ENCODE measurements around the gene HIVEP2. TPM values are rescaled to one million over a fixed set of nuclear protein-coding genes. Genes with fewer than 3 reads are reported as not detected.
"Not testable (repeated sequence)": the region's sequence is repeated elsewhere in the genome, so short reads cannot be mapped to it uniquely, and the experiment has no call there.

The HIVEP2 gene
- 10.9 and 12.2 TPM in 2 replicates for total RNA-seq (2012; rRNA removed)

DNA sequence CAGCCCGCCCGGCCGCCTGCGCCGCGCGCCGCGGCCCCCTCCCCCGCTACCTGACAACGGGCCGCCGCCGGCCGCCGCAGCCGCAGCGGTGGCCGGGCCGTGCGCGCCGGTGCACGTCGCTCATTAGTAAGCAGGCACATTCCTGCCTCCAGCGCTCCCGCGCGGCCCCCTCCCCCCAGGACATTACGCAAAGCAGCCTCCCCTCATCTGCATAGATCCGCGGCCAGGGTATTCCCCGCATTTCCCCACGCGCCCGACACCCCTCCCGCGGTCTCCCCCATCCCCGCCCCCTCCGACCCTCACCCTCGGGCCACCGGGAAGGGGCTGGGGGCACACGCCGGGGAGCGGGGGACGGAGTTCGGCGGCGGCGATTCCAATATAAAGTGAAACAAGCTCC is at the start of gene HIVEP2:
TSS of gene HIVEP2 (minus strand) at position 128 of the 397 bp plus-strand sequence. CDS start 170,438 bp downstream, outside the sequence.
- peaks cover 44% of the 10 kb centered on the region for H3K4me1 ChIP-seq (ENCODE audit: control insufficient read depth, insufficient read depth, low read length)
- no peaks in the 10 kb centered on the region for H3K9me3 ChIP-seq (replicated peaks; ENCODE audit: low read length)
- H3K9ac ChIP-seq (ENCODE audit: low read depth, low read length), result peak within 1 kb of the TSS; percentile 99
- no peaks in the 10 kb centered on the region for H3K36me3 ChIP-seq (ENCODE audit: insufficient read depth, low read length)
- H3K4me2 ChIP-seq (ENCODE audit: low read length), result peak within 1 kb of the TSS; percentile 97
- no peaks in the 10 kb centered on the region for H3K27me3 ChIP-seq (ENCODE audit: control insufficient read depth, insufficient read depth, low read length)
- H3K4me3 ChIP-seq (ENCODE audit: low read length), result peak within 1 kb of the TSS; percentile 98

GRCh38 chr6:142993977-142994376 is 49.0 kb upstream of the HIVEP2 start:
- Histone ChIP-seq H3K9ac (ENCODE audit: low read depth, low read length) (no peak overlapping the region), H3K4me2 (ENCODE audit: low read length) (no peak overlapping the region), H3K9me3 (replicated peaks; ENCODE audit: low read length) (no peaks in the 10 kb centered on the region), H3K4me3 (ENCODE audit: low read length) (no peak overlapping the region), H3K4me1 (ENCODE audit: control insufficient read depth, insufficient read depth, low read length) (no peaks in the 10 kb centered on the region), H3K27me3 (ENCODE audit: control insufficient read depth, insufficient read depth, low read length) (no peaks in the 10 kb centered on the region), H3K36me3 (ENCODE audit: insufficient read depth, low read length) (no peaks in the 10 kb centered on the region)

GRCh38 chr6:142987490-142987889 is 42.5 kb upstream of the HIVEP2 start:
- Histone ChIP-seq H3K4me2 (ENCODE audit: low read length) (no peak overlapping the region), H3K9ac (ENCODE audit: low read depth, low read length) (no peak overlapping the region), H3K4me3 (ENCODE audit: low read length) (no peak overlapping the region), H3K4me1 (ENCODE audit: control insufficient read depth, insufficient read depth, low read length) (no peaks in the 10 kb centered on the region), H3K27me3 (ENCODE audit: control insufficient read depth, insufficient read depth, low read length) (no peaks in the 10 kb centered on the region), H3K36me3 (ENCODE audit: insufficient read depth, low read length) (no peaks in the 10 kb centered on the region), H3K9me3 (replicated peaks; ENCODE audit: low read length) (no peaks in the 10 kb centered on the region)

DNA sequence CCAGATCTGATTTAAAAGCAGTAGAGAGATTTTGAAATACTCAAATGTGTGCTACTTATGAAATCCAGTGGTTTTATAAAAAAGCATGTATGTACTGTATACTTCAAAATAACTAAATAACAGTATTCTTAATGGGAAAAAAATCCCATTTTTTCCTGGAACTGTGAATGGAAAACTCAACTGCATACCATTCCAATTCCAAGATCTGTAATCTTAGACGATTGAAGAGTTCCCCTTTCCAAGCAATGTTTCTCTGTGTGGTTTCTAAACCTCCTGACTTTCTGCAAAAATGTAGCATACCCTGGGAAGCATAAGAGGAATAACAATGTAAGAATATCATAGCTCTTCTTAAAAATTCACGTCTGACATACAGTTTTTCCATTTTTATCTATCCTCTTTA is 40.3 kb upstream of the HIVEP2 start:
- no peak overlapping the region for H3K4me2 ChIP-seq (ENCODE audit: low read length)
- no peak overlapping the region for H3K9ac ChIP-seq (ENCODE audit: low read depth, low read length)
- H3K4me3 ChIP-seq (ENCODE audit: low read length), result no peak overlapping the region
- H3K4me1 ChIP-seq (ENCODE audit: control insufficient read depth, insufficient read depth, low read length), result no peaks in the 10 kb centered on the region
- no peaks in the 10 kb centered on the region for H3K36me3 ChIP-seq (ENCODE audit: insufficient read depth, low read length)
- H3K27me3 ChIP-seq (ENCODE audit: control insufficient read depth, insufficient read depth, low read length), result no peaks in the 10 kb centered on the region
- no peaks in the 10 kb centered on the region for H3K9me3 ChIP-seq (replicated peaks; ENCODE audit: low read length)

DNA sequence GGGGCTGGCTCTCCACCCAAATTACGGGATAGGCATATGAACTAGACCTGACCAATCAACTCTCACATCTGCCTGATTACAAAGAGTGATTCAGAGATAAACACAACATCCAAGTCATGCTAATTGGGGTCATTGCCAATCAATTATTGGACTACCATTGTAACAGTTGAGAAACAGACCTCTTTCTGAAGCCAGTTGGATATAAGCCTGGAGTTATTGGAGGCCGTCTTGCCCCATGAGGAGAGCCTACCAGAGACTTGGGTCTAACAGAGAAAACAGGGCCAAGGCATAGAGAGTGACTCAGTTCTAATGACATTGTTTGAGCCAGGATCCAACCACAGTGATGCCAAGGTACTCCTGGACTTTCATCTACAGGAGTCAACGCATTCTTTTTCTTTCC is 39.4 kb upstream of the HIVEP2 start:
- Histone ChIP-seq H3K4me2 (ENCODE audit: low read length) (no peak overlapping the region), H3K9me3 (replicated peaks; ENCODE audit: low read length) (no peaks in the 10 kb centered on the region), H3K27me3 (ENCODE audit: control insufficient read depth, insufficient read depth, low read length) (no peaks in the 10 kb centered on the region), H3K4me1 (ENCODE audit: control insufficient read depth, insufficient read depth, low read length) (no peaks in the 10 kb centered on the region), H3K36me3 (ENCODE audit: insufficient read depth, low read length) (no peaks in the 10 kb centered on the region), H3K9ac (ENCODE audit: low read depth, low read length) (no peak overlapping the region), H3K4me3 (ENCODE audit: low read length) (no peak overlapping the region)

DNA sequence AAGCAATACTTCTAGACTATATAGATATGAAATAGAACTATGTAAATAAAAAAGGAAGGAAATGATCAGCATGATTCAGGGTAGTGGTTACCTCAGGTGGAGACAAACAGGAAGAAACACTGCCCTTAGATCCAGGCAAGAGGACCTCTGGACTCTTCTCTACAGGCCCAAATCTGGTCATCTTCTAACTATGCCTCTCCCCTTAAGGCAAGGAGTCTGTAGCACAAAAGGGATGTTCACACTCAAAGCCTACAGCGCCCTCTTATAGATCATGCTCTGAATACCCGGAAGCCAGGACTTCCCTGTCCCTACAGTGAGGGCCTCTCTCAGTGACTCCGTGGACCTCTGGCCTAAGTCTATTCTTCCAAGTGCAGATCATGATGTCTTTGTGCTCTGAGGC is 30.4 kb upstream of the HIVEP2 start:
- Histone ChIP-seq H3K9ac (ENCODE audit: low read depth, low read length) (no peak overlapping the region), H3K4me3 (ENCODE audit: low read length) (no peak overlapping the region), H3K27me3 (ENCODE audit: control insufficient read depth, insufficient read depth, low read length) (no peaks in the 10 kb centered on the region), H3K4me1 (ENCODE audit: control insufficient read depth, insufficient read depth, low read length) (no peaks in the 10 kb centered on the region), H3K9me3 (replicated peaks; ENCODE audit: low read length) (no peaks in the 10 kb centered on the region), H3K4me2 (ENCODE audit: low read length) (no peak overlapping the region), H3K36me3 (ENCODE audit: insufficient read depth, low read length) (no peaks in the 10 kb centered on the region)

- not testable (repeated sequence) for H3K4me2 ChIP-seq (ENCODE audit: low read length); H3K4me3 ChIP-seq (ENCODE audit: low read length); H3K9me3 ChIP-seq (replicated peaks; ENCODE audit: low read length); H3K9ac ChIP-seq (ENCODE audit: low read depth, low read length); H3K4me1 ChIP-seq (ENCODE audit: control insufficient read depth, insufficient read depth, low read length); H3K27me3 ChIP-seq (ENCODE audit: control insufficient read depth, insufficient read depth, low read length); H3K36me3 ChIP-seq (ENCODE audit: insufficient read depth, low read length)
Measured at GRCh38 chr6:142970941-142971340, 26.0 kb upstream of the HIVEP2 start.

DNA sequence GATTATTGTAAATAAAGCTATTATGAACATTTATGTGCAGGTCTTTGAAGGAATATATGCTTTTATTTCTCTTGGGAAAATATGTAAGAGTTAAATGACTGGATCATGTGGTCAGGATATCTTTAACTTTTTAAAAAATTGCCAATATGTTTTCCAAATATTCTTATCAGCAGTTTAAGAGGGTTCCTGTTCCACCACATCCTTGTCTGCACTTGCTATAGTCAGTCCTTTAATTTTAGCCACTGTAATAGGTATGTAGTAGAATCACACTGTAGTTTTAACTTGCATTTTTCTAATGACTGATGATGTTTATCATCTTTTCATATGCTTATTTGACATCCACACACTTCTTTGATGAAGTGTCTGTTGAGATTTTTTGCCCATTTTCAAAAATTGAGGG is 23.6 kb upstream of the HIVEP2 start:
- no peaks in the 10 kb centered on the region for H3K27me3 ChIP-seq (ENCODE audit: control insufficient read depth, insufficient read depth, low read length)
- no peak overlapping the region for H3K4me3 ChIP-seq (ENCODE audit: low read length)
- no peaks in the 10 kb centered on the region for H3K4me1 ChIP-seq (ENCODE audit: control insufficient read depth, insufficient read depth, low read length)
- no peak overlapping the region for H3K9ac ChIP-seq (ENCODE audit: low read depth, low read length)
- no peaks in the 10 kb centered on the region for H3K9me3 ChIP-seq (replicated peaks; ENCODE audit: low read length)
- H3K36me3 ChIP-seq (ENCODE audit: insufficient read depth, low read length), result no peaks in the 10 kb centered on the region
- H3K4me2 ChIP-seq (ENCODE audit: low read length), result no peak overlapping the region

DNA sequence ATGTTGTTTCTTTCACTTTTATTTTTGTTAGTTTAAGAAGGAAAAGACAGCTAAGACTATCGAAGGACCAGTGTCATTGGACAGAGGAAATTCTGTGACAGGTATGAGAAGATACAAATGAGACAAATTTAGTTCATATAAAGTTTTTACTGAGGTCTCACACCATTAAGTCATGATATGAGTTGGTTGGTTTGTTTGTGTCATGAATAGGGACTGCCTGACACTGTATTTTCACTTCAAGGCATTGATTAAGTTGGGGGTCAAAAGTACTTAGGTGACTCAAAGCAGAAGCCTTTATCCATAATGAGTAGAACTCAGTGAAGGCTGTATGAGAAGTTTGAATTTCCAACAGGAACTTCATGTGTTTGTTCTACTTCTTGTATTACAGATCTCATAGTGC is 21.3 kb upstream of the HIVEP2 start:
- Histone ChIP-seq H3K9me3 (replicated peaks; ENCODE audit: low read length) (no peaks in the 10 kb centered on the region), H3K4me1 (ENCODE audit: control insufficient read depth, insufficient read depth, low read length) (no peaks in the 10 kb centered on the region), H3K36me3 (ENCODE audit: insufficient read depth, low read length) (no peaks in the 10 kb centered on the region), H3K9ac (ENCODE audit: low read depth, low read length) (no peak overlapping the region), H3K27me3 (ENCODE audit: control insufficient read depth, insufficient read depth, low read length) (no peaks in the 10 kb centered on the region), H3K4me2 (ENCODE audit: low read length) (no peak overlapping the region), H3K4me3 (ENCODE audit: low read length) (no peak overlapping the region)

DNA sequence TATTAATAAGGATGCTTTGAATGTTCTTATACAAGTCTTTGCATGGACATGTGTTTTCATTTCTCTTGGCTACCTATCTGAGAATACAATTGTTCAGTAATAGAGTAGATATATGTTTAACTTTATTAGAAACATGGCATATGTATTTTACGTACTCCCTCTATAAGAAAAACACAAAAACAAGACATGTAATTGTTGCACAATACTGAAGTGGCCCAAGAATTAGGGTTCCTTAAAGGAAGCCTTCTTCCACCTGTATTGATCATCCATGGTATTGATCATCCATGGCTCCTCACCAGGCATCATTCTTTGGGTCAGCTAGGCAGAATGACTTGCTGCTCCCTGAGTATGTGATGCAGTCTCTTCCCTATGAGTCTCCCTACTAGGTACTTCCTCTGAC is 20.2 kb upstream of the HIVEP2 start:
- no peaks in the 10 kb centered on the region for H3K9me3 ChIP-seq (replicated peaks; ENCODE audit: low read length)
- H3K9ac ChIP-seq (ENCODE audit: low read depth, low read length), result no peak overlapping the region
- H3K4me3 ChIP-seq (ENCODE audit: low read length), result no peak overlapping the region
- no peak overlapping the region for H3K4me2 ChIP-seq (ENCODE audit: low read length)
- H3K4me1 ChIP-seq (ENCODE audit: control insufficient read depth, insufficient read depth, low read length), result no peaks in the 10 kb centered on the region
- H3K27me3 ChIP-seq (ENCODE audit: control insufficient read depth, insufficient read depth, low read length), result no peaks in the 10 kb centered on the region
- no peaks in the 10 kb centered on the region for H3K36me3 ChIP-seq (ENCODE audit: insufficient read depth, low read length)

DNA sequence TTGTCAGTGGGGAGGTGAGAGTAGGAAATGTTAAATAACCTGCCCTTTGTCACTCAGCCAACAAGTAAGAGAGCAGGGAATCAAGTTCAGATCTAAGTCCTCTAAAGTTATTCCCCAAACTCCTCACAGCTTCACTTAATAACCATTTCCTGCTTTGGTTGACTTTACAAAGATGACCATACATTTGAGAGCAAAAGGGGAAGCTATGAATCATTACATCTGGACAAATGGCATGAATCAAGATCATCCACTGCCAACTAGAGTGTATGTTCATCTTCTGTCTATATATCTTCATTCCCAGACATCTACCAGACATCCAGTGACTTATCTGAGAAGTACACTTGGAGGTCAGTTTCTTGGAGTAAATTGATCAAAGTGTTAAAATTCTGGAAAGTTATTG is 15.1 kb upstream of the HIVEP2 start:
- H3K9me3 ChIP-seq (replicated peaks; ENCODE audit: low read length), result no peaks in the 10 kb centered on the region
- peak overlapping the region; percentile 4 for H3K4me2 ChIP-seq (ENCODE audit: low read length)
- H3K27me3 ChIP-seq (ENCODE audit: control insufficient read depth, insufficient read depth, low read length), result no peaks in the 10 kb centered on the region
- H3K36me3 ChIP-seq (ENCODE audit: insufficient read depth, low read length), result no peaks in the 10 kb centered on the region
- no peak overlapping the region for H3K4me3 ChIP-seq (ENCODE audit: low read length)
- H3K4me1 ChIP-seq (ENCODE audit: control insufficient read depth, insufficient read depth, low read length), result peaks cover 5% of the 10 kb centered on the region
- no peak overlapping the region for H3K9ac ChIP-seq (ENCODE audit: low read depth, low read length)

- no peak overlapping the region for H3K4me3 ChIP-seq (ENCODE audit: low read length)
- H3K9me3 ChIP-seq (replicated peaks; ENCODE audit: low read length), result no peaks in the 10 kb centered on the region
- H3K9ac ChIP-seq (ENCODE audit: low read depth, low read length), result no peak overlapping the region
- no peaks in the 10 kb centered on the region for H3K27me3 ChIP-seq (ENCODE audit: control insufficient read depth, insufficient read depth, low read length)
- H3K36me3 ChIP-seq (ENCODE audit: insufficient read depth, low read length), result no peaks in the 10 kb centered on the region
- H3K4me2 ChIP-seq (ENCODE audit: low read length), result no peak overlapping the region
- peaks cover 5% of the 10 kb centered on the region for H3K4me1 ChIP-seq (ENCODE audit: control insufficient read depth, insufficient read depth, low read length)
Measured at GRCh38 chr6:142958343-142958742, 13.4 kb upstream of the HIVEP2 start.

Data from skeletal muscle satellite cell (primary cell).